Adrenal gland (tissue), 5 donors: ENCODE data around the gene IL1RAPL2.
"Not testable (repeated sequence)": the region's sequence is repeated elsewhere in the genome, so short reads cannot be mapped to it uniquely, and the experiment has no call there.

Experiments used
- CTCF ChIP-seq, 6 experiments: fragments of 450-650 bp in 4 of 6; fragments of 200-600 bp in 2 of 6; sonication (generic) in 1 of 6; IDR thresholded peaks; 1 replicate in 5 of 6; 2 replicates in 1 of 6; pipeline versions ENCODE4 v1.5.1 to v1.8.0; 2016 to 2021; ENCODE audit warnings: antibody characterized with exemption in 6 of 6, mild to moderate bottlenecking in 2 of 6, moderate library complexity in 1 of 6
- POLR2A ChIP-seq, 2 donors: fragments of 450-650 bp; IDR thresholded peaks; one replicate each; pipeline ENCODE4 v1.6.1; 2017; ENCODE audit warnings: antibody characterized with exemption in 2 of 2, mild to moderate bottlenecking in 2 of 2, moderate library complexity in 1 of 2
- donor health status: DM: no; HTN: no; CAD: no.

DNA sequence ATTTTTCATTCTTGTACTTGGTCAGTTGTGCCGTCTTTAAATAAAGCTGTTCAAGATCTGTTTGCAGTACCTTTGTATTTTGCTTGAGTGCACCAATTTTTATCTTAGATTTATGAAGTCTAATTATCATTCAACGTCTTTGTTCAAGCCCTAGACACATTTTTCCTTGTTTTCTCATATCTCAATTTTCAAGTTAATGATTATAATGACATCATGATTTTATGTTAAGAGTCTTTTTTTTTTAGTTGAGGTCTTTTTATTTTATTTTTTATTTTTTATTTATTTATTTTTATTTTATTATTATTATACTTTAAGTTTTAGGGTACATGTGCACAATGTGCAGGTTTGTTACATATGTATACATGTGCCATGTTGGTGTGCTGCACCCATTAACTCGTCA lies 463.0 kb downstream of the IL1RAPL2 start:
- not testable (repeated sequence) for TF ChIP-seq CTCF, POLR2A (IDR thresholded peaks at IDR 0.05)
